GM23338 (cell line): ENCODE results near the gene MAP1LC3B2. TPM values are rescaled to one million over a fixed set of nuclear protein-coding genes. Genes with fewer than 3 reads are reported as not detected.
A peak's percentile ranks its signal among the peaks of the same experiment; 100 is the strongest.

Experiments used
- ATAC-seq: fragments of 200-7000 bp; cut with Tn5 transposase; 3 replicates; pipeline ENCODE4 v1.9.1; 2020
- DNase-seq: peaks from one replicate; pipeline ENCODE4 v3.0.0-alpha.2; 2015; ENCODE audit warnings: low spot score
- H2AFZ ChIP-seq: fragments of 200-600 bp; sonication (generic); 2 replicates; pipeline ENCODE4 v1.8.0; 2016; ENCODE audit warnings: antibody characterized with exemption, mild to moderate bottlenecking, moderate library complexity
- H3F3A ChIP-seq: fragments of 200-600 bp; sonication (generic); replicated peaks from 2 replicates; pipeline ENCODE4 v1.8.0; 2017; ENCODE audit warnings: antibody characterized with exemption, mixed run types, low read depth
- H3K27ac ChIP-seq: fragments of 200-600 bp; sonication (generic); 2 replicates; pipeline ENCODE4 v1.6.1; 2016; ENCODE audit warnings: low read depth
- H3K27me3 ChIP-seq: fragments of 200-600 bp; sonication (generic); 2 replicates; pipeline ENCODE4 v1.8.0; 2016; ENCODE audit warnings: mild to moderate bottlenecking, mixed run types, moderate library complexity; ENCODE audit not compliant: insufficient read depth
- H3K36me3 ChIP-seq: fragments of 200-600 bp; sonication (generic); 2 replicates; pipeline ENCODE4 v1.8.0; 2016; ENCODE audit warnings: mild to moderate bottlenecking; ENCODE audit not compliant: insufficient read depth
- H3K4me1 ChIP-seq: fragments of 200-600 bp; sonication (generic); 2 replicates; pipeline ENCODE4 v1.8.0; 2016; ENCODE audit warnings: mild to moderate bottlenecking, moderate library complexity; ENCODE audit not compliant: insufficient read depth
- H3K4me2 ChIP-seq: fragments of 200-600 bp; sonication (generic); 2 replicates; pipeline ENCODE4 v1.7.1; 2017; ENCODE audit warnings: mixed run types
- H3K4me3 ChIP-seq: fragments of 200-600 bp; sonication (generic); 2 replicates; pipeline ENCODE4 v1.6.1; 2016; ENCODE audit warnings: mixed run types
- H3K79me2 ChIP-seq: fragments of 200-600 bp; sonication (generic); replicated peaks from 2 replicates; pipeline ENCODE4 v1.8.0; 2017; ENCODE audit warnings: mild to moderate bottlenecking; ENCODE audit not compliant: insufficient read depth
- H3K9me2 ChIP-seq: fragments of 200-600 bp; sonication (generic); 2 replicates; pipeline ENCODE4 v1.8.0; 2017; ENCODE audit not compliant: insufficient read depth
- H4K20me1 ChIP-seq: fragments of 200-600 bp; sonication (generic); replicated peaks from 2 replicates; pipeline ENCODE4 v1.8.0; 2017; ENCODE audit warnings: mild to moderate bottlenecking; ENCODE audit not compliant: insufficient read depth
- H3K27ac Mint-ChIP-seq: 2 replicates; pipeline ENCODE4 v1.8.0; 2020; ENCODE audit warnings: inconsistent platforms, mild to moderate bottlenecking, moderate library complexity, mixed read lengths
- H3K27me3 Mint-ChIP-seq: 3 replicates; pipeline ENCODE4 v1.8.0; 2022; ENCODE audit warnings: low read depth, mild to moderate bottlenecking, moderate library complexity, mixed read lengths, inconsistent platforms; ENCODE audit not compliant: insufficient read depth, poor library complexity
- H3K36me3 Mint-ChIP-seq: 3 replicates; pipeline ENCODE4 v1.8.0; 2021; ENCODE audit warnings: low read depth, mild to moderate bottlenecking, inconsistent platforms, moderate library complexity, mixed read lengths
- H3K4me1 Mint-ChIP-seq: 3 replicates; pipeline ENCODE4 v1.8.0; 2020; ENCODE audit warnings: mild to moderate bottlenecking, inconsistent platforms, mixed read lengths
- H3K4me3 Mint-ChIP-seq: 3 replicates; pipeline ENCODE4 v1.8.0; 2021; ENCODE audit warnings: moderate library complexity, mild to moderate bottlenecking, inconsistent platforms, mixed read lengths
- H3K9me3 Mint-ChIP-seq: 3 replicates; pipeline ENCODE4 v1.8.0; 2020; ENCODE audit warnings: moderate library complexity, mild to moderate bottlenecking, inconsistent platforms, mixed read lengths
- CREB1 ChIP-seq: fragments of 250-450 bp; sonication (Bioruptor Pico); IDR thresholded peaks from 2 replicates; pipeline ENCODE4 v1.5.0; 2020; ENCODE audit warnings: low read depth, mild to moderate bottlenecking, moderate library complexity
- CTCF ChIP-seq, 2 experiments: fragments of 200-600 bp in 1 of 2; sonication (generic) in 1 of 2; conservative IDR thresholded peaks; 2 replicates each; pipeline versions ENCODE4 v1.5.1 to v1.6.1; 2016 to 2017; ENCODE audit warnings: antibody characterized with exemption in 2 of 2, low read depth in 2 of 2, mild to moderate bottlenecking in 2 of 2, moderate library complexity in 1 of 2
- EZH2 ChIP-seq: fragments of 200-600 bp; sonication (generic); IDR thresholded peaks from one replicate; pipeline ENCODE4 v1.8.0; 2017; ENCODE audit warnings: antibody characterized with exemption, mild to moderate bottlenecking, low read depth; ENCODE audit not compliant: unreplicated experiment
- NANOG ChIP-seq: IDR thresholded peaks from 2 replicates; pipeline ENCODE4 v1.6.1; 2016; ENCODE audit warnings: antibody characterized with exemption, borderline replicate concordance
- REST ChIP-seq: IDR thresholded peaks from one replicate; pipeline ENCODE4 v1.6.1; 2018; ENCODE audit warnings: antibody characterized with exemption; ENCODE audit not compliant: unreplicated experiment
- ZNF114 ChIP-seq: fragments of 250-450 bp; sonication (Bioruptor Pico); IDR thresholded peaks from 2 replicates; pipeline ENCODE4 v1.5.0; 2020; ENCODE audit warnings: mild to moderate bottlenecking, moderate library complexity
- polyA plus RNA-seq: library from polyadenylated mRNA; unstranded; fragments of >200 nt; fragmentation: Nextera tagmentation; extraction: Ambion mirVana; gene quantifications from 2 replicates; pipeline ENCODE4 v1.2.1, GENCODE V29; 2016
- total RNA-seq: library from RNA; depleted of rRNA; stranded (reverse); fragments of >200 nt; shearing (Covaris generic); gene quantifications from 2 replicates; pipeline ENCODE4 v1.2.3, GENCODE V29; 2014

The MAP1LC3B2 gene
- total and polyA plus RNA-seq, 2 experiments from 2014 or later = 1.3 to 6.7 TPM

- TF ChIP-seq CREB1 (CRISPR knock-in tag) (no peak), ZNF114 (CRISPR knock-in tag) (no peak), REST (no peak), NANOG (no peak), EZH2 (no peak)
Measured at GRCh38 chr12:116539905-116540482, 19.2 kb upstream of the MAP1LC3B2 start (continued).

- Histone ChIP-seq H2AFZ (no peak overlapping the region), H3K27ac (peak overlapping the region; percentile 64; the same call in 1 of the 2 replicates), H3K79me2 (no peaks in the 10 kb centered on the region), H3K27me3 (no peaks in the 10 kb centered on the region), H3K4me1 (peaks cover 17% of the 10 kb centered on the region), H3K36me3 (no peaks in the 10 kb centered on the region), H3F3A (no peaks in the 10 kb centered on the region), H3K4me3 (no peak overlapping the region), H4K20me1 (no peaks in the 10 kb centered on the region), H3K4me2 (0 out of 2 replicates have a peak overlapping the region, but pooled peaks have one; percentile 58), H3K9me2 (no peaks in the 10 kb centered on the region)
- Mint-ChIP-seq H3K9me3 (no peaks in the 10 kb centered on the region), H3K4me3 (no peak overlapping the region), H3K4me1 (peaks cover 41% of the 10 kb centered on the region), H3K27me3 (peaks cover 14% of the 10 kb centered on the region), H3K27ac (no peak overlapping the region), H3K36me3 (no peaks in the 10 kb centered on the region; the same call in 2 of the 3 replicates)
- no peak for ATAC-seq
- no peak for DNase-seq
- TF ChIP-seq CTCF (conservative IDR thresholded peaks at IDR 0.05; ENCODE audit: low read depth in 2 of 2) (no peak), REST (no peak)
Measured at GRCh38 chr12:116540622-116541152, 18.5 kb upstream of the MAP1LC3B2 start.
